Peyer's patch (tissue), 4 donors: Measurements from ENCODE around the gene DOCK4.

ENCODE experiments used
- POLR2A ChIP-seq, 2 donors: fragments of 450-650 bp; IDR thresholded peaks; one replicate each; pipeline ENCODE4 v1.5.1; 2017; ENCODE audit warnings: antibody characterized with exemption in 2 of 2, mild to moderate bottlenecking in 2 of 2, moderate library complexity in 2 of 2
- TF ChIP-seq, protein P1 (sequence below), 6 experiments: fragments of 450-650 bp in 4 of 6; fragments of 200-600 bp in 2 of 6; sonication (generic) in 1 of 6; IDR thresholded peaks; one replicate each; pipeline ENCODE4 v1.5.1; 2017 to 2019; ENCODE audit warnings: antibody characterized with exemption in 6 of 6, mild to moderate bottlenecking in 3 of 6, moderate library complexity in 1 of 6

DNA sequence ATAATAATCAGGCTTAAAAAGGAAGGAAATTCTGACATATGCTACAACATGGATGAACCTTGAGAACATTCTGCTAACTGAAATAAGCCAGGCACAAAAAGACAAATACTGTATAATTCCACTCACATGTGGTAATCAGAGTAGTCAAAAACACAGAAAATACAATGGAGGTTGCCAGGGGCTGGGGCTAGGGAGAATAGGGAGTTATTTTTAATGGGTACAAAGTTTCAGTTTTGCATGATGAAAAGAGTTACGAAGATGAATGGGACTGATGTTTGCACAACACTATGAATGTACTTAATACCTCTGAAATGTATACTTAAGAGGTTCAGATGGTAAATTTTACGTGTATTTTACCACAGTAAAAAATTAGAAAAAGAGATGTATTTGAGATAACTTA, 145.6 kb downstream of the DOCK4 start:
- TF ChIP-seq, protein P1, sequence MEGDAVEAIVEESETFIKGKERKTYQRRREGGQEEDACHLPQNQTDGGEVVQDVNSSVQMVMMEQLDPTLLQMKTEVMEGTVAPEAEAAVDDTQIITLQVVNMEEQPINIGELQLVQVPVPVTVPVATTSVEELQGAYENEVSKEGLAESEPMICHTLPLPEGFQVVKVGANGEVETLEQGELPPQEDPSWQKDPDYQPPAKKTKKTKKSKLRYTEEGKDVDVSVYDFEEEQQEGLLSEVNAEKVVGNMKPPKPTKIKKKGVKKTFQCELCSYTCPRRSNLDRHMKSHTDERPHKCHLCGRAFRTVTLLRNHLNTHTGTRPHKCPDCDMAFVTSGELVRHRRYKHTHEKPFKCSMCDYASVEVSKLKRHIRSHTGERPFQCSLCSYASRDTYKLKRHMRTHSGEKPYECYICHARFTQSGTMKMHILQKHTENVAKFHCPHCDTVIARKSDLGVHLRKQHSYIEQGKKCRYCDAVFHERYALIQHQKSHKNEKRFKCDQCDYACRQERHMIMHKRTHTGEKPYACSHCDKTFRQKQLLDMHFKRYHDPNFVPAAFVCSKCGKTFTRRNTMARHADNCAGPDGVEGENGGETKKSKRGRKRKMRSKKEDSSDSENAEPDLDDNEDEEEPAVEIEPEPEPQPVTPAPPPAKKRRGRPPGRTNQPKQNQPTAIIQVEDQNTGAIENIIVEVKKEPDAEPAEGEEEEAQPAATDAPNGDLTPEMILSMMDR (IDR thresholded peaks at IDR 0.05): no peak
- TF ChIP-seq POLR2A (IDR thresholded peaks at IDR 0.05): no peak
